Natural killer cell (primary cell): ENCODE measurements around the gene CCDC102A. TPM values are rescaled to one million over a fixed set of nuclear protein-coding genes. Genes with fewer than 3 reads are reported as not detected.
A peak's percentile ranks its signal among the peaks of the same experiment; 100 is the strongest.

Experiments used
- ATAC-seq, 3 donors: fragments of 150-1000 bp in 2 of 3; fragments of 200-7000 bp in 1 of 3; cut with Tn5 transposase; 1 replicate in 1 of 3; 2 replicates in 2 of 3; pipeline ENCODE4 v1.10.0; 2021; ENCODE audit warnings: mild to moderate bottlenecking in 2 of 3, moderate library complexity in 2 of 3
- DNase-seq, 2 donors: peaks; one replicate each; pipeline versions ENCODE4 v3.0.0 to v3.0.0-alpha.2; 2013 to 2021; ENCODE audit warnings: mixed read lengths in 1 of 2
- H3K27ac ChIP-seq: one replicate; pipeline ENCODE4 v1.5.1; 2013; ENCODE audit warnings: mild to moderate bottlenecking, low read length
- H3K27me3 ChIP-seq: one replicate; pipeline ENCODE4 v1.6.1; 2013; ENCODE audit warnings: low read length; ENCODE audit not compliant: control insufficient read depth, insufficient read depth
- H3K36me3 ChIP-seq: one replicate; pipeline ENCODE4 v1.6.1; 2013; ENCODE audit warnings: low read length; ENCODE audit not compliant: control insufficient read depth, insufficient read depth
- H3K4me1 ChIP-seq: one replicate; pipeline ENCODE4 v1.6.1; 2013; ENCODE audit warnings: low read length; ENCODE audit not compliant: control insufficient read depth, insufficient read depth
- H3K4me3 ChIP-seq: one replicate; pipeline ENCODE4 v1.5.1; 2013; ENCODE audit warnings: low read length
- H3K9me3 ChIP-seq: one replicate; pipeline ENCODE4 v1.6.1; 2013; ENCODE audit warnings: low read length; ENCODE audit not compliant: control insufficient read depth, insufficient read depth
- H3K27ac Mint-ChIP-seq, 2 donors: one replicate each; pipeline ENCODE4 v1.8.0; 2022; ENCODE audit warnings: mild to moderate bottlenecking in 2 of 2, mixed read lengths in 2 of 2, moderate library complexity in 1 of 2
- H3K27me3 Mint-ChIP-seq, 2 donors: one replicate each; pipeline ENCODE4 v1.8.0; 2022; ENCODE audit warnings: low read depth in 2 of 2, mixed read lengths in 2 of 2
- H3K36me3 Mint-ChIP-seq: one replicate; pipeline ENCODE4 v1.8.0; 2022; ENCODE audit warnings: mixed read lengths
- H3K4me1 Mint-ChIP-seq, 2 donors: one replicate each; pipeline ENCODE4 v1.8.0; 2022; ENCODE audit warnings: mixed read lengths in 2 of 2
- H3K4me3 Mint-ChIP-seq: one replicate; pipeline ENCODE4 v1.8.0; 2022; ENCODE audit warnings: mild to moderate bottlenecking, moderate library complexity, mixed read lengths
- H3K9me3 Mint-ChIP-seq, 2 donors: one replicate each; pipeline ENCODE4 v1.8.0; 2022; ENCODE audit warnings: mixed read lengths in 2 of 2
- CTCF ChIP-seq: fragments of 200-600 bp; IDR thresholded peaks from one replicate; pipeline ENCODE4 v1.8.0; 2022; ENCODE audit warnings: antibody characterized with exemption
- WGBS: methylation state at CpG from one replicate; pipeline ENCODE4 v1.1.7; 2013; ENCODE audit warnings: missing lambda C conversion rate; ENCODE audit not compliant: insufficient coverage; 5-methylcytosine and 5-hydroxymethylcytosine counted together
- intact Hi-C: fragments of 100-400 bp; cut with micrococcal nuclease; formaldehyde crosslinking; loops from one replicate; pipeline ENCODE4 v1.14.2; 2022
- total RNA-seq, 4 donors: library from RNA; stranded (reverse); fragments of 120-200 nt in 1 of 4; gene quantifications; one replicate each; pipeline versions ENCODE4 v1.2.3 to v1.2.4, GENCODE V29; 2013 to 2022

Gene CCDC102A
- total RNA-seq, 3 donors from 2014 or later (not counting 1 experiment from before 2014, with no cell fraction given): 15.5 to 24.4 (median 17.1) TPM

- peaks cover 20% of the 10 kb centered on the region for H3K36me3 Mint-ChIP-seq
- Histone ChIP-seq H3K27me3 (no peaks in the 10 kb centered on the region), H3K4me1 (no peaks in the 10 kb centered on the region), H3K27ac (no peak overlapping the region), H3K9me3 (no peaks in the 10 kb centered on the region), H3K4me3 (no peak overlapping the region), H3K36me3 (peaks cover 56% of the 10 kb centered on the region)
- TF ChIP-seq CTCF: no peak
- ATAC-seq (no peak), DNase-seq (no peak)
- no peaks in the 10 kb centered on the region for H3K27me3 Mint-ChIP-seq
- H3K4me1 Mint-ChIP-seq: peaks cover 10 to 12% of the 10 kb centered on the region in 2 donors
- 93% methylated on average over 9 of the region's 9 CpGs for WGBS
- H3K9me3 Mint-ChIP-seq: no peaks in the 10 kb centered on the region
- intact Hi-C loops: no loop called here
- no peak overlapping the region for H3K27ac Mint-ChIP-seq
- no peak overlapping the region for H3K4me3 Mint-ChIP-seq
These were observed 66.4 kb downstream of the CCDC102A start for GRCh38 chr16:57469917-57470470.

DNA sequence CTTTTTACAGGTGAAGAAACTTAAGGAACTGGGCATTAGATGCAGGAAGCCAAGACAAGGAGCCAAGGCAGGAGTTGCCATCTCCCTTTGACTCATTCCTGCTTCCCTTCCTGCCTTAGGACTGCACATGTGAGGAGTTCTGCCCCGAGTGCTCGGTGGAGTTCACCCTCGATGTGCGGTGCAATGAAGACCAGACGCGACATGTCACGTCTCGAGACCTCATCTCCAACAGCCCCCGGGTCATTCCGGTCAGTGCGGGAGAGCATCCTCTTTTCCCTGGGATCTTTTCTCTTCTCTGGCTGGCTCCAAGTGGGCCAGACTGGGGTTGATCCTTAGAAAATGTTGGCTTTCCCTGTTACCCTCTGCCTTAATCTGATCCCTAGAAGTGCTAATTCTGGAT is 67.3 kb downstream of the CCDC102A start:
- H3K36me3 Mint-ChIP-seq: peaks cover 20% of the 10 kb centered on the region
- H3K27me3 Mint-ChIP-seq: no peaks in the 10 kb centered on the region
- DNase-seq: no peak
- Histone ChIP-seq H3K4me1 (no peaks in the 10 kb centered on the region), H3K36me3 (peaks cover 63% of the 10 kb centered on the region), H3K9me3 (no peaks in the 10 kb centered on the region), H3K27me3 (no peaks in the 10 kb centered on the region), H3K4me3 (no peak overlapping the region), H3K27ac (no peak overlapping the region)
- intact Hi-C loops: no loop called here
- TF ChIP-seq CTCF: no peak
- WGBS: 98% methylated on average over 11 of the region's 11 CpGs
- no peak for ATAC-seq
- no peaks in the 10 kb centered on the region for H3K9me3 Mint-ChIP-seq
- H3K27ac Mint-ChIP-seq: no peak overlapping the region
- H3K4me3 Mint-ChIP-seq: no peak overlapping the region
- H3K4me1 Mint-ChIP-seq: peaks cover 19% of the 10 kb centered on the region in 2 donors

- TF ChIP-seq CTCF: no peak
- Mint-ChIP-seq H3K27me3 (no peaks in the 10 kb centered on the region), H3K4me1 (peaks cover 25 to 26% of the 10 kb centered on the region in 2 donors), H3K4me3 (no peak overlapping the region), H3K36me3 (peaks cover 20% of the 10 kb centered on the region), H3K27ac (no peak overlapping the region), H3K9me3 (no peaks in the 10 kb centered on the region)
- Histone ChIP-seq H3K9me3 (no peaks in the 10 kb centered on the region), H3K27me3 (no peaks in the 10 kb centered on the region), H3K4me1 (peaks cover 6% of the 10 kb centered on the region), H3K4me3 (no peak overlapping the region), H3K27ac (no peak overlapping the region), H3K36me3 (peaks cover 65% of the 10 kb centered on the region)
- no peak for ATAC-seq
- intact Hi-C loops: no loop called here
- 90% methylated on average over 2 of the region's 2 CpGs for WGBS
- DNase-seq: no peak
These were observed 68.0 kb downstream of the CCDC102A start for GRCh38 chr16:57468346-57468745.

GRCh38 chr16:57464523-57464922 is 71.8 kb downstream of the CCDC102A start:
- Mint-ChIP-seq H3K4me3 (no peak overlapping the region), H3K27ac (peak overlapping the region in 1 of 2 donors; percentile 19), H3K4me1 (peaks cover 32 to 33% of the 10 kb centered on the region in 2 donors), H3K27me3 (no peaks in the 10 kb centered on the region), H3K36me3 (peaks cover 20% of the 10 kb centered on the region), H3K9me3 (no peaks in the 10 kb centered on the region)
- Histone ChIP-seq H3K4me3 (no peak overlapping the region), H3K27ac (no peak overlapping the region), H3K4me1 (peaks cover 12% of the 10 kb centered on the region), H3K9me3 (no peaks in the 10 kb centered on the region), H3K36me3 (peaks cover 49% of the 10 kb centered on the region), H3K27me3 (no peaks in the 10 kb centered on the region)
- WGBS: 100% methylated on average over 1 of the region's 2 CpGs
- no peak for ATAC-seq
- no peak for DNase-seq
- intact Hi-C loops: no loop called here
- no peak for TF ChIP-seq CTCF
